ENCODE data around the gene DENND5A.

- TF ChIP-seq CTCF (IDR thresholded peaks at IDR 0.05) (no peak), EZH2 (IDR thresholded peaks at IDR 0.05; ENCODE audit: borderline replicate concordance, insufficient read depth, low read depth, low read length, poor library complexity, severe bottlenecking) (no peak)
These were observed 122.4 kb downstream of the DENND5A start for GRCh38 chr11:9142732-9143131.
